Fibroblast of gingiva (primary cell): ENCODE data around the gene APOD.
"Not testable (repeated sequence)": the region's sequence is repeated elsewhere in the genome, so short reads cannot be mapped to it uniquely, and the experiment has no call there.

Experiments used
- DNase-seq: peaks from one replicate; pipeline ENCODE4 v3.0.0-alpha.2; 2011; ENCODE audit warnings: low read depth

The APOD gene

GRCh38 chr3:195617784-195618659, 34.3 kb upstream of the APOD start:
- not testable (repeated sequence) for DNase-seq

- DNase-seq = not testable (repeated sequence)
These were observed 33.4 kb upstream of the APOD start for GRCh38 chr3:195617134-195617533.

- DNase-seq = no peak
These were observed 32.9 kb upstream of the APOD start for GRCh38 chr3:195616681-195617080.

GRCh38 chr3:195615952-195616537, 32.3 kb upstream of the APOD start:
- DNase-seq = not testable (repeated sequence)

GRCh38 chr3:195614672-195615504, 31.1 kb upstream of the APOD start:
- not testable (repeated sequence) for DNase-seq

GRCh38 chr3:195613468-195614069, 29.8 kb upstream of the APOD start:
- peak; percentile 45 for DNase-seq

- DNase-seq = no peak
These were observed 28.5 kb upstream of the APOD start for GRCh38 chr3:195612075-195612800.

GRCh38 chr3:195609229-195609628, 25.5 kb upstream of the APOD start:
- DNase-seq = no peak

- not testable (repeated sequence) for DNase-seq
These were observed 18.0 kb upstream of the APOD start for GRCh38 chr3:195601785-195602184.

GRCh38 chr3:195601382-195601781, 17.6 kb upstream of the APOD start:
- DNase-seq = no peak

GRCh38 chr3:195599926-195600325, 16.2 kb upstream of the APOD start:
- not testable (repeated sequence) for DNase-seq

GRCh38 chr3:195599516-195599915, 15.8 kb upstream of the APOD start:
- DNase-seq = not testable (repeated sequence)

GRCh38 chr3:195597848-195598247, 14.1 kb upstream of the APOD start:
- peak; percentile 37 for DNase-seq

GRCh38 chr3:195597229-195597628, 13.5 kb upstream of the APOD start:
- no peak for DNase-seq

- no peak for DNase-seq
These were observed 13.0 kb upstream of the APOD start for GRCh38 chr3:195596765-195597171.

GRCh38 chr3:195595785-195596531, 12.2 kb upstream of the APOD start:
- DNase-seq = no peak

- peak; percentile 78 for DNase-seq
These were observed 8.1 kb upstream of the APOD start for GRCh38 chr3:195591852-195592251.

GRCh38 chr3:195591220-195591619, 7.5 kb upstream of the APOD start:
- peak; percentile 78 for DNase-seq

- not testable (repeated sequence) for DNase-seq
These were observed 6.6 kb upstream of the APOD start for GRCh38 chr3:195590381-195590780.

- not testable (repeated sequence) for DNase-seq
These were observed 6.1 kb upstream of the APOD start for GRCh38 chr3:195589796-195590195.

GRCh38 chr3:195587824-195588223, 4.1 kb upstream of the APOD start:
- DNase-seq = no peak
